H1 (cell line): ENCODE data around the gene PARD3. TPM values are rescaled to one million over a fixed set of nuclear protein-coding genes. Genes with fewer than 3 reads are reported as not detected.

Experiments used
- CTCF ChIA-PET: fragments of 300-600 bp; sonication (Branson Sonifier 250); formaldehyde crosslinking; loops from one replicate; lab custom pipeline; 2021; ENCODE audit not compliant: partially characterized antibody; lab: Charles Lee
- POLR2A ChIA-PET: fragments of 300-600 bp; sonication (Branson Sonifier 250); formaldehyde crosslinking; loops from one replicate; lab custom pipeline; 2021; ENCODE audit warnings: inconsistent platforms; ENCODE audit not compliant: partially characterized antibody; lab: Charles Lee
- DNase-seq, 2 experiments: peaks; one replicate each; pipeline versions ENCODE4 v3.0.0 to v3.0.0-alpha.2; 2010 to 2022; ENCODE audit warnings: low spot score in 2 of 2, low read depth in 1 of 2, mixed read lengths in 1 of 2
- FAIRE-seq: peaks from 2 replicates; lab custom pipeline; 2011; peaks lifted over from hg19 to GRCh38; lab: Jason Lieb, UNC
- H2AFZ ChIP-seq: 2 replicates; pipeline ENCODE4 v1.8.1; 2012; ENCODE audit warnings: low read length, inconsistent platforms
- H2AK5ac ChIP-seq: 2 replicates; pipeline ENCODE4 v1.6.1; 2013; ENCODE audit warnings: low read depth, low read length
- H2BK120ac ChIP-seq: replicated peaks from 2 replicates; pipeline ENCODE3; 2013; ENCODE audit warnings: low read depth, low read length, inconsistent platforms
- H2BK12ac ChIP-seq: 2 replicates; pipeline ENCODE4 v1.6.1; 2013; ENCODE audit warnings: low read depth, low read length
- H2BK15ac ChIP-seq: 2 replicates; pipeline ENCODE4 v1.6.1; 2013; ENCODE audit warnings: low read length
- H2BK20ac ChIP-seq: 2 replicates; pipeline ENCODE4 v1.6.1; 2013; ENCODE audit warnings: low read length
- H2BK5ac ChIP-seq: 2 replicates; pipeline ENCODE4 v1.6.1; 2013; ENCODE audit warnings: low read depth, low read length
- H3K14ac ChIP-seq: 2 replicates; pipeline ENCODE4 v1.6.1; 2013; ENCODE audit warnings: inconsistent platforms; ENCODE audit not compliant: insufficient read length
- H3K18ac ChIP-seq: 2 replicates; pipeline ENCODE4 v1.6.1; 2013; ENCODE audit warnings: low read length; ENCODE audit errors: extremely low read depth
- H3K23ac ChIP-seq: 2 replicates; pipeline ENCODE4 v1.6.1; 2013; ENCODE audit warnings: inconsistent platforms; ENCODE audit not compliant: insufficient read length
- H3K23me2 ChIP-seq: 2 replicates; pipeline ENCODE4 v1.6.1; 2013; ENCODE audit warnings: low read depth, low read length
- H3K27ac ChIP-seq: 2 replicates; pipeline ENCODE4 v1.6.1; 2011; ENCODE audit warnings: low read depth, low read length, inconsistent platforms
- H3K27me3 ChIP-seq, 4 experiments: replicated peaks in 1 of 4; 1 replicate in 1 of 4; 2 replicates in 3 of 4; pipeline versions ENCODE4 v1.6.1 to v1.8.1; 2011 to 2013; ENCODE audit warnings: low read length in 3 of 4, mild to moderate bottlenecking in 3 of 4, inconsistent platforms in 2 of 4, mixed read lengths in 2 of 4, moderate library complexity in 1 of 4; ENCODE audit not compliant: control insufficient read depth in 3 of 4, insufficient read depth in 3 of 4; ENCODE audit errors: extremely low read depth in 1 of 4
- H3K36me3 ChIP-seq, 4 experiments: 2 replicates each; pipeline versions ENCODE4 v1.6.1 to v1.8.1; 2011 to 2013; ENCODE audit warnings: mild to moderate bottlenecking in 4 of 4, low read length in 3 of 4, moderate library complexity in 2 of 4, control low read depth in 1 of 4, inconsistent platforms in 1 of 4; ENCODE audit not compliant: insufficient read depth in 4 of 4, control insufficient read depth in 2 of 4
- H3K4ac ChIP-seq: replicated peaks from 2 replicates; pipeline ENCODE3; 2013; ENCODE audit warnings: low read length, low read depth, mixed read lengths, inconsistent platforms; ENCODE audit not compliant: insufficient read length
- H3K4me1 ChIP-seq, 4 experiments: replicated peaks in 1 of 4; 1 replicate in 1 of 4; 2 replicates in 3 of 4; pipeline versions ENCODE4 v1.6.1 to v1.8.1; 2011 to 2013; ENCODE audit warnings: low read length in 3 of 4, inconsistent platforms in 2 of 4, mixed read lengths in 1 of 4; ENCODE audit not compliant: insufficient read depth in 4 of 4, control insufficient read depth in 3 of 4
- H3K4me2 ChIP-seq, 2 experiments: 2 replicates each; pipeline versions ENCODE4 v1.6.1 to v1.8.1; 2011 to 2013; ENCODE audit warnings: low read depth in 2 of 2, low read length in 2 of 2, control low read depth in 1 of 2, inconsistent platforms in 1 of 2, mild to moderate bottlenecking in 1 of 2; ENCODE audit not compliant: insufficient read depth in 1 of 2
- H3K4me3 ChIP-seq, 4 experiments: fragments of 200-600, 300-600 bp in 1 of 4; sonication (generic), shearing (Covaris generic), sonication (Bioruptor Twin) in 1 of 4; 2 replicates each; pipeline versions ENCODE4 v1.5.1 to v1.8.1; 2011 to 2016; ENCODE audit warnings: low read length in 4 of 4, low read depth in 3 of 4, control low read depth in 2 of 4, inconsistent platforms in 2 of 4, mild to moderate bottlenecking in 2 of 4, mixed read lengths in 1 of 4, moderate library complexity in 1 of 4; ENCODE audit not compliant: insufficient read depth in 2 of 4; ENCODE audit errors: extremely low read depth in 1 of 4
- H3K56ac ChIP-seq: replicated peaks from 2 replicates; pipeline ENCODE3; 2013; ENCODE audit warnings: low read depth, mild to moderate bottlenecking, mixed read lengths, low read length, inconsistent platforms; ENCODE audit not compliant: insufficient read length
- H3K79me1 ChIP-seq: 2 replicates; pipeline ENCODE4 v1.6.1; 2013; ENCODE audit warnings: low read depth, low read length, control low read depth
- H3K79me2 ChIP-seq, 2 experiments: 2 replicates each; pipeline versions ENCODE4 v1.6.1 to v1.8.1; 2012 to 2013; ENCODE audit warnings: low read length in 2 of 2, mild to moderate bottlenecking in 2 of 2, inconsistent platforms in 1 of 2; ENCODE audit not compliant: insufficient read depth in 2 of 2, control insufficient read depth in 1 of 2
- H3K9ac ChIP-seq, 4 experiments: replicated peaks in 1 of 4; 1 replicate in 1 of 4; 2 replicates in 3 of 4; pipeline versions ENCODE4 v1.6.1 to v1.8.1; 2011 to 2013; ENCODE audit warnings: low read depth in 3 of 4, low read length in 3 of 4, control low read depth in 2 of 4, mild to moderate bottlenecking in 2 of 4, moderate library complexity in 2 of 4, inconsistent platforms in 1 of 4; ENCODE audit errors: extremely low read depth in 1 of 4
- H3K9me3 ChIP-seq, 2 experiments: 2 replicates each; pipeline versions ENCODE4 v1.6.1 to v1.8.1; 2012 to 2013; ENCODE audit warnings: mild to moderate bottlenecking in 2 of 2, moderate library complexity in 2 of 2, control low read depth in 1 of 2, inconsistent platforms in 1 of 2, low read depth in 1 of 2, low read length in 1 of 2, mixed read lengths in 1 of 2; ENCODE audit not compliant: insufficient read depth in 2 of 2
- H4K20me1 ChIP-seq, 2 experiments: replicated peaks in 1 of 2; 2 replicates each; pipeline versions ENCODE3 to v1.8.1; 2011 to 2013; ENCODE audit warnings: inconsistent platforms in 2 of 2, low read length in 2 of 2, mild to moderate bottlenecking in 1 of 2; ENCODE audit not compliant: insufficient read depth in 2 of 2, control insufficient read depth in 1 of 2
- H4K5ac ChIP-seq: 2 replicates; pipeline ENCODE4 v1.6.1; 2013; ENCODE audit warnings: low read length, low read depth, mixed read lengths, inconsistent platforms; ENCODE audit not compliant: insufficient read length
- H4K8ac ChIP-seq: 2 replicates; pipeline ENCODE4 v1.8.0; 2013; ENCODE audit warnings: mild to moderate bottlenecking, moderate library complexity, low read length, inconsistent platforms; ENCODE audit not compliant: insufficient read depth; ENCODE audit errors: extremely low read depth
- H4K91ac ChIP-seq: replicated peaks from 2 replicates; pipeline ENCODE3; 2013; ENCODE audit warnings: low read length, mixed read lengths, inconsistent platforms; ENCODE audit not compliant: insufficient read length
- BACH1 ChIP-seq: IDR thresholded peaks from 2 replicates; pipeline ENCODE4 v1.6.1; 2012; ENCODE audit warnings: low read length, improper control_type of control experiment
- CTBP2 ChIP-seq: IDR thresholded peaks from 2 replicates; pipeline ENCODE4 v1.7.0; 2011; ENCODE audit warnings: borderline replicate concordance, mild to moderate bottlenecking, moderate library complexity, mixed read lengths, low read length; ENCODE audit not compliant: insufficient read depth, insufficient read length
- JUND ChIP-seq: IDR thresholded peaks from 2 replicates; pipeline ENCODE4 v1.6.1; 2011; ENCODE audit warnings: mild to moderate bottlenecking, improper control_type of control experiment, low read length
- KDM5A ChIP-seq: fragments of 200-600 bp; IDR thresholded peaks from 2 replicates; pipeline ENCODE4 v1.7.1; 2012; ENCODE audit warnings: mild to moderate bottlenecking, low read length, inconsistent platforms, mixed read lengths
- SAP30 ChIP-seq: fragments of 300-600 bp; sonication (generic); IDR thresholded peaks from 2 replicates; pipeline ENCODE4 v1.7.1; 2012; ENCODE audit warnings: low read length, moderate library complexity, mild to moderate bottlenecking, inconsistent platforms; ENCODE audit not compliant: insufficient read depth, insufficient replicate concordance
- SIX5 ChIP-seq: IDR thresholded peaks from 2 replicates; pipeline ENCODE4 v1.6.1; 2011; ENCODE audit warnings: mild to moderate bottlenecking, low read depth, low read length
- SP2 ChIP-seq: IDR thresholded peaks from 2 replicates; pipeline ENCODE4 v1.6.1; 2012; ENCODE audit warnings: mild to moderate bottlenecking, low read length, inconsistent platforms
- SP4 ChIP-seq: IDR thresholded peaks from 2 replicates; pipeline ENCODE4 v1.6.1; 2012; ENCODE audit warnings: low read length, inconsistent platforms
- YY1 ChIP-seq: IDR thresholded peaks from 2 replicates; pipeline ENCODE4 v1.6.1; 2011; ENCODE audit warnings: low read depth, mild to moderate bottlenecking, low read length
- ZNF274 ChIP-seq: IDR thresholded peaks from 2 replicates; pipeline ENCODE4 v1.7.0; 2012; ENCODE audit warnings: low read length, borderline replicate concordance; ENCODE audit errors: extremely low read depth
- WGBS, 2 experiments: shearing (Covaris generic) in 1 of 2; methylation state at CpG; one replicate each; pipeline versions ENCODE4 v1.1.6 to v1.1.7; 2013 to 2015; ENCODE audit warnings: low lambda C conversion rate in 2 of 2, mixed read lengths in 2 of 2, inconsistent platforms in 1 of 2, low coverage in 1 of 2, missing lambda C conversion rate in 1 of 2; ENCODE audit not compliant: insufficient replicate concordance in 2 of 2, insufficient coverage in 1 of 2, insufficient read length in 1 of 2; ENCODE audit errors: extremely low coverage in 1 of 2, missing lambda C conversion rate in 1 of 2; 5-methylcytosine and 5-hydroxymethylcytosine counted together
- polyA plus RNA-seq, 7 experiments: library from polyadenylated mRNA; depleted of rRNA in 3 of 7; stranded (reverse) in 5 of 7; unstranded in 2 of 7; fragments of >200 nt in 5 of 7; fragments of 200-250 nt in 2 of 7; gene quantifications; 1 replicate in 5 of 7; 2 replicates in 1 of 7; 4 replicates in 1 of 7; pipeline versions ENCODE4 v1.2.1 to v1.2.3, GENCODE V29; 2011 to 2013; ENCODE audit warnings: missing spikeins in 2 of 7, mixed read lengths in 2 of 7
- total RNA-seq: library from RNA; stranded (reverse); fragmentation: NEBNext Ultra II Directional; extraction: Animal tissue kit (Norgen Biotek cat#: 25700); gene quantifications from 2 replicates; pipeline ENCODE4 v1.2.1, GENCODE V29; 2021

PARD3 gene
- total and polyA plus RNA-seq, 2 of the 8 experiments (the other 6 are each of a cell fraction or from before 2014, with no cell fraction given), result 19.7 to 49.1 TPM

DNA sequence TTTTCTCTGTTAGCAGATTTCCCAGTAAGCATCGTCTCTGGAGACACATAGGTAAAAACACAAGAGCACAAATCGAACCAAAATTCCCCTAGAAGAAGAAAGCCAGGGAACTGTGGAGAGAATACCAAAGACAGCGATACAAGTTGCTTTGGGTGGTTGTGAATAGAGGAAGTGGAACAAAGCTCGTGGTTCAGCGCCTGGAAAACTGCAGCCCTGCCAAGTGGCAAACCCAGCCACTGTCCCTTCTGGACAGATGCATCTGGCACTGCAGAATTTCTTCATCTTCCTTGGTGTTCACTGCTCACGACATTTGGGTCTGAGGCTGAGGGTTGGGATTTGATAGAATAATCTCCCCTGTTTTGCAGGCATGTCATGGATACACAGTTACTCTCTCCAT, 733.8 kb downstream of the PARD3 start:
- Histone ChIP-seq H2AK5ac (no peak overlapping the region), H3K18ac (no peak overlapping the region), H2BK5ac (no peak overlapping the region), H3K23me2 (peaks cover 2% of the 10 kb centered on the region; the same call in 1 of the 2 replicates), H3K4me2 (no peak overlapping the region), H3K4me3 (no peak overlapping the region), H3K4me1 (no peaks in the 10 kb centered on the region), H2BK12ac (peak overlapping the region; percentile 39; the same call in 1 of the 2 replicates), H2BK20ac (no peak overlapping the region), H3K23ac (no peak overlapping the region), H3K27me3 (no peaks in the 10 kb centered on the region), H3K79me1 (no peaks in the 10 kb centered on the region), H4K20me1 (no peaks in the 10 kb centered on the region), H3K56ac (no peak overlapping the region), H3K9ac (no peak overlapping the region), H2AFZ (no peak overlapping the region)
- CTCF ChIA-PET, result interaction anchor here (0.6 to 1.9 kb wide), 5 partner anchors 14 to 557 kb away, joined by 3 to 7 read pairs (median 3); no protein-coding TSS in a partner anchor
- DNase-seq, result no peak
- POLR2A ChIA-PET, result no interaction called here
- WGBS, 2 experiments, result 90% methylated on average over 6 of the region's 6 CpGs; no CpG with 5 or more reads in 1 of the 2 experiments
- FAIRE-seq, result no peak
- no peak for TF ChIP-seq KDM5A
- no peak for TF ChIP-seq SP4
- TF ChIP-seq JUND, result no peak
- no peak for TF ChIP-seq BACH1
- TF ChIP-seq ZNF274, result no peak
- TF ChIP-seq SAP30, result no peak
- TF ChIP-seq YY1, result no peak
- no peak for TF ChIP-seq CTBP2
- no peak for TF ChIP-seq SP2
- no peak for TF ChIP-seq SIX5
- TF ChIP-seq, all 59 proteins: peak for 0
- Histone ChIP-seq H3K79me2 (no peaks in the 10 kb centered on the region), H4K5ac (no peak overlapping the region), H3K14ac (no peak overlapping the region), H4K8ac (no peak overlapping the region), H3K9me3 (peaks cover 0 to 2% of the 10 kb centered on the region in 2 experiments; a peak in 1 of 4 replicates), H3K4ac (no peak overlapping the region), H3K27ac (no peak overlapping the region), H2BK120ac (no peak overlapping the region), H2BK15ac (no peak overlapping the region), H4K91ac (no peak overlapping the region), H3K36me3 (no peaks in the 10 kb centered on the region)
